OCI-LY1 (cell line): Measurements from ENCODE around the gene BIN1.

ENCODE experiments used
- H2AFZ ChIP-seq: fragments of 200-600 bp; sonication (generic), shearing (Covaris generic); 2 replicates; pipeline ENCODE4 v1.6.0; 2014; ENCODE audit warnings: antibody characterized with exemption, mild to moderate bottlenecking, low read length
- H3F3A ChIP-seq: fragments of 200-600 bp; sonication (generic), shearing (Covaris generic); 2 replicates; pipeline ENCODE4 v1.6.0; 2014; ENCODE audit warnings: mild to moderate bottlenecking, antibody characterized with exemption, low read length, moderate library complexity; ENCODE audit not compliant: insufficient read depth
- H3K27ac ChIP-seq: fragments of 200-600 bp; sonication (generic); 2 replicates; pipeline ENCODE4 v1.5.1; 2014; ENCODE audit warnings: low read length, mixed run types, mild to moderate bottlenecking, low read depth; ENCODE audit not compliant: poor library complexity, severe bottlenecking
- H3K27me3 ChIP-seq: fragments of 200-600 bp; sonication (generic); 2 replicates; pipeline ENCODE4 v1.6.0; 2014; ENCODE audit warnings: antibody characterized with exemption, mild to moderate bottlenecking, low read length, moderate library complexity; ENCODE audit not compliant: insufficient read depth
- H3K36me3 ChIP-seq: fragments of 200-600 bp; sonication (generic); 2 replicates; pipeline ENCODE4 v1.6.1; 2014; ENCODE audit warnings: mild to moderate bottlenecking, antibody characterized with exemption, low read length, moderate library complexity, mixed read lengths; ENCODE audit not compliant: insufficient read depth
- H3K4me1 ChIP-seq: fragments of 200-600 bp; sonication (generic); 2 replicates; pipeline ENCODE4 v1.5.1; 2014; ENCODE audit warnings: mild to moderate bottlenecking, low read length, moderate library complexity; ENCODE audit not compliant: insufficient read depth, severe bottlenecking
- H3K4me2 ChIP-seq: fragments of 200-600 bp; sonication (generic), shearing (Covaris generic); 2 replicates; pipeline ENCODE4 v1.6.1; 2014; ENCODE audit warnings: low read length
- H3K4me3 ChIP-seq: fragments of 200-600 bp; sonication (generic); 2 replicates; pipeline ENCODE4 v1.5.1; 2014; ENCODE audit warnings: low read length, low read depth, mild to moderate bottlenecking, mixed read lengths; ENCODE audit not compliant: poor library complexity, severe bottlenecking
- H3K79me2 ChIP-seq: fragments of 200-600 bp; shearing (Covaris generic); 2 replicates; pipeline ENCODE4 v1.6.1; 2016; ENCODE audit warnings: mixed run types, low read length, mixed read lengths; ENCODE audit not compliant: insufficient read depth
- H3K9ac ChIP-seq: fragments of 200-600 bp; sonication (generic), shearing (Covaris generic); 2 replicates; pipeline ENCODE4 v1.6.1; 2014; ENCODE audit warnings: mild to moderate bottlenecking, low read length, mixed read lengths
- H3K9me2 ChIP-seq: fragments of 200-600 bp; sonication (generic), shearing (Covaris generic); 2 replicates; pipeline ENCODE4 v1.6.1; 2014; ENCODE audit warnings: low read depth, mild to moderate bottlenecking, low read length, mixed read lengths
- H3K9me3 ChIP-seq: fragments of 200-600 bp; shearing (Covaris generic); 2 replicates; pipeline ENCODE4 v1.6.1; 2014; ENCODE audit warnings: low read length, mixed read lengths
- H4K20me1 ChIP-seq: fragments of 200-600 bp; sonication (generic), shearing (Covaris generic); 2 replicates; pipeline ENCODE4 v1.6.0; 2016; ENCODE audit warnings: mild to moderate bottlenecking, low read length; ENCODE audit not compliant: insufficient read depth
- CTCF ChIP-seq: fragments of 200-600 bp; sonication (generic), shearing (Covaris generic); IDR thresholded peaks from 2 replicates; pipeline ENCODE4 v1.5.1; 2017; ENCODE audit warnings: mild to moderate bottlenecking, antibody characterized with exemption, low read length, moderate library complexity, mixed read lengths
- EZH2 ChIP-seq: fragments of 200-600 bp; sonication (generic), shearing (Covaris generic); IDR thresholded peaks from 2 replicates; pipeline ENCODE4 v1.8.0; 2017; ENCODE audit warnings: borderline replicate concordance, mixed run types, mild to moderate bottlenecking, antibody characterized with exemption, low read length, moderate library complexity, mixed read lengths

The BIN1 gene

GRCh38 chr2:127080938-127081755 lies 25.8 kb downstream of the BIN1 start:
- Histone ChIP-seq H3F3A (no peaks in the 10 kb centered on the region), H3K79me2 (no peaks in the 10 kb centered on the region), H3K27me3 (no peaks in the 10 kb centered on the region), H3K27ac (no peak overlapping the region), H3K36me3 (no peaks in the 10 kb centered on the region), H3K4me2 (no peak overlapping the region), H3K4me3 (no peak overlapping the region), H2AFZ (no peak overlapping the region), H3K9me2 (no peaks in the 10 kb centered on the region), H3K4me1 (no peaks in the 10 kb centered on the region), H4K20me1 (no peaks in the 10 kb centered on the region), H3K9me3 (no peaks in the 10 kb centered on the region), H3K9ac (no peak overlapping the region)
- TF ChIP-seq EZH2: no peak
- TF ChIP-seq CTCF: no peak

- Histone ChIP-seq H3K27me3 (no peaks in the 10 kb centered on the region), H3K4me1 (no peaks in the 10 kb centered on the region), H3K4me2 (no peak overlapping the region), H3K79me2 (no peaks in the 10 kb centered on the region), H3K36me3 (no peaks in the 10 kb centered on the region), H3F3A (no peaks in the 10 kb centered on the region), H2AFZ (no peak overlapping the region), H4K20me1 (no peaks in the 10 kb centered on the region), H3K9me2 (no peaks in the 10 kb centered on the region), H3K4me3 (no peak overlapping the region), H3K27ac (no peak overlapping the region), H3K9ac (no peak overlapping the region), H3K9me3 (no peaks in the 10 kb centered on the region)
- no peak for TF ChIP-seq EZH2
- TF ChIP-seq CTCF: no peak
Observed at GRCh38 chr2:127080226-127080937, 26.6 kb downstream of the BIN1 start.

- Histone ChIP-seq H3K9ac (no peak overlapping the region), H3K27me3 (no peaks in the 10 kb centered on the region), H3K9me2 (no peaks in the 10 kb centered on the region), H3K79me2 (no peaks in the 10 kb centered on the region), H2AFZ (no peak overlapping the region), H3F3A (no peaks in the 10 kb centered on the region), H3K4me1 (no peaks in the 10 kb centered on the region), H3K4me2 (no peak overlapping the region), H3K9me3 (no peaks in the 10 kb centered on the region), H3K4me3 (no peak overlapping the region), H3K36me3 (no peaks in the 10 kb centered on the region), H3K27ac (no peak overlapping the region), H4K20me1 (no peaks in the 10 kb centered on the region)
- no peak for TF ChIP-seq CTCF
- TF ChIP-seq EZH2: no peak
Observed at GRCh38 chr2:127079358-127079920, 27.5 kb downstream of the BIN1 start.
